ENCODE data around the gene FERMT3. TPM values are rescaled to one million over a fixed set of nuclear protein-coding genes. Genes with fewer than 3 reads are reported as not detected.

FERMT3 gene
- polyA plus RNA-seq, 1 of the 3 experiments (the other 2 are of a cell fraction): 1.4 TPM

- POLR2A ChIA-PET: no interaction called here
- peaks cover 30% of the 10 kb centered on the region for H3K79me2 ChIP-seq (ENCODE audit: insufficient read depth)
- no peaks in the 10 kb centered on the region for H3K9me3 ChIP-seq
- no peaks in the 10 kb centered on the region for H3K9me2 ChIP-seq
- CTCF ChIA-PET: interaction anchor here (1.5 to 1.6 kb wide), 2 partner anchors 9 to 10 kb away, joined by 4 to 15 read pairs; no protein-coding TSS in a partner anchor
- TF ChIP-seq CHD2 (IDR thresholded peaks at IDR 0.05; ENCODE audit: low read length, partially characterized antibody) (no peak), RXRA (IDR thresholded peaks at IDR 0.05; ENCODE audit: borderline replicate concordance, low read depth) (no peak), ELF1 (IDR thresholded peaks at IDR 0.05) (no peak), REST (IDR thresholded peaks at IDR 0.05; ENCODE audit: low read depth, low read length) (no peak), USF2 (IDR thresholded peaks at IDR 0.05; ENCODE audit: borderline replicate concordance, low read depth, low read length) (no peak), GATA2 (CRISPR knock-in tag; IDR thresholded peaks at IDR 0.05) (no peak), SMC3 (IDR thresholded peaks at IDR 0.05; ENCODE audit: low read depth, low read length) (no peak), EZH2phosphoT487 (IDR thresholded peaks at IDR 0.05; ENCODE audit: borderline replicate concordance, low read depth) (no peak), SIN3A (IDR thresholded peaks at IDR 0.05; ENCODE audit: borderline replicate concordance, low read depth, low read length) (no peak), FOXM1 (IDR thresholded peaks at IDR 0.05; ENCODE audit: low read depth) (no peak), TCF12 (IDR thresholded peaks at IDR 0.05) (no peak), ZBTB33 (IDR thresholded peaks at IDR 0.05; ENCODE audit: borderline replicate concordance, low read depth) (no peak), FOXJ3 (CRISPR knock-in tag; IDR thresholded peaks at IDR 0.05) (no peak), YY1 (IDR thresholded peaks at IDR 0.05; ENCODE audit: low read depth) (no peak), NFIC (IDR thresholded peaks at IDR 0.05; ENCODE audit: borderline replicate concordance) (no peak), MEF2A (IDR thresholded peaks at IDR 0.05; ENCODE audit: borderline replicate concordance, low read depth) (no peak), RFX5 (IDR thresholded peaks at IDR 0.05; ENCODE audit: low read length) (no peak), POLR2AphosphoS5 (IDR thresholded peaks at IDR 0.05; ENCODE audit: low read depth, low read length) (no peak), PBX3 (IDR thresholded peaks at IDR 0.05) (no peak), FOSL2 (IDR thresholded peaks at IDR 0.05; ENCODE audit: borderline replicate concordance, low read depth) (no peak)
- WGBS (ENCODE audit: low lambda C conversion rate): 100% methylated on average over 1 of the region's 5 CpGs
- H3K27me3 ChIP-seq (ENCODE audit: insufficient read depth): no peaks in the 10 kb centered on the region
- H2AFZ ChIP-seq (ENCODE audit: low read depth): no peak overlapping the region
- H3K4me2 ChIP-seq: peak overlapping the region; percentile 96; the same call in 1 of the 2 replicates
- H4K20me1 ChIP-seq (ENCODE audit: insufficient read depth): peaks cover 14% of the 10 kb centered on the region
- peaks cover 10 to 25% of the 10 kb centered on the region in 2 experiments; a peak in 2 of 4 replicates for H3K4me1 ChIP-seq (ENCODE audit: control insufficient read depth in 1 of 2, insufficient read depth in 2 of 2, low read depth in 1 of 2, low read length in 1 of 2)
- no peak overlapping the region for H3K4me3 ChIP-seq (ENCODE audit: low read depth in 2 of 2, low read length in 1 of 2)
- no peak overlapping the region for H3K9ac ChIP-seq
- H3F3A ChIP-seq (replicated peaks; ENCODE audit: insufficient read depth): peaks cover 3% of the 10 kb centered on the region
- no peak for DNase-seq
- no peak overlapping the region for H3K27ac ChIP-seq (ENCODE audit: low read depth in 2 of 2, low read length in 1 of 2)
- H3K36me3 ChIP-seq (replicated peaks in 1 of 2; ENCODE audit: control insufficient read depth in 1 of 2, insufficient read depth in 2 of 2, low read length in 1 of 2): peaks cover 10 to 26% of the 10 kb centered on the region in 2 experiments
Measured at GRCh38 chr11:64253481-64253880, 47.0 kb downstream of the FERMT3 start.

Data from SK-N-SH (cell line).